Astrocyte (in vitro differentiated cells and primary cell): ENCODE measurements around the gene CDH13.

ENCODE experiments used
- CTCF ChIP-seq: IDR thresholded peaks from 2 replicates; pipeline ENCODE4 v1.5.1; 2011; ENCODE audit warnings: low read depth, mild to moderate bottlenecking, inconsistent platforms, low read length, moderate library complexity; ENCODE audit not compliant: insufficient read depth
- EZH2 ChIP-seq: IDR thresholded peaks from 2 replicates; pipeline ENCODE4 v1.6.1; 2012; ENCODE audit warnings: mild to moderate bottlenecking, low read length, inconsistent platforms; ENCODE audit not compliant: insufficient read depth

GRCh38 chr16:82882982-82883835 is 256.4 kb downstream of the CDH13 start:
- no peak for TF ChIP-seq CTCF
- TF ChIP-seq EZH2 = no peak
